ENCODE results near the gene BACH1.
"Not testable (repeated sequence)": the region's sequence is repeated elsewhere in the genome, so short reads cannot be mapped to it uniquely, and the experiment has no call there.

BACH1 gene

DNA sequence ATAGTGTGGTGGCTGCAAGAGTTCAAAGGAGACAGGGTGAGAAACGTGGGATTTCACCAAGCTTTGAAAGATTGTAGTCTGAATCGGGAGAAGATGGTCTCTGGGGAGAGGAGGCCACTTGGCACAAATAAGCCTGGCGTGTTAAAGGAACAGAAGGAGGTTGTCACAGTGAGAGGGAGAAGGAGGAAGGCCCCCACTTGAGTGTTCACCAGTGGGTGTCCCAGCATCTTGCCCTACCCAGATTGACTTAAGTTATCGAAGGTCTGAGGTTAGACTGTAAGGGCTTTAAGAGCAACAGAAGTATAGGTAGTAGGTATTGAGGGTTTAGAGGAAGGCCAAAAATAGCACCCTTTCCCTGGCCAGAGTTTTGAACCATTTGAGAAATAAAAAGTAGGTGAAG, 48.0 kb downstream of the BACH1 start:
- no peak for DNase-seq (ENCODE audit: low spot score)

DNA sequence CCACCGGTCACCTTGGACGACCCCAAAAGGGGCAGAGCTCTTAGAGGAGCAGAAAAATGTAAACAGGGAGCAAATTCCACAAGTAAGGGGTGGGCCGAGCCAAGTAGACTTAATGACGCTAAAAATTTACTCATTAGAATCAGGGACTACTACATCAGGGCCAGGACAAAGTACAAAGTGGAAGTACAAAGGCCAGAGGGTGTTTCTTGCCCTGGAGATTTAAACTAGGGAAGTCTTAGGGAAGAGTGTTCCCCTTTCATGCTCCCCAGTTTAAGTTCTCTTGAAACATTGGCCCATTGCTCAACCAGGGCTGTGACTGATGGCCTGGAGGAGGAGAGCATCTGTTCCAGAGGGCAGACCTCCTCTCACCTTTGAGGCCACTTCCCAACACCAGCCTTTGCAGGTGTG, 48.6 kb downstream of the BACH1 start:
- no peak for DNase-seq (ENCODE audit: low spot score)

DNA sequence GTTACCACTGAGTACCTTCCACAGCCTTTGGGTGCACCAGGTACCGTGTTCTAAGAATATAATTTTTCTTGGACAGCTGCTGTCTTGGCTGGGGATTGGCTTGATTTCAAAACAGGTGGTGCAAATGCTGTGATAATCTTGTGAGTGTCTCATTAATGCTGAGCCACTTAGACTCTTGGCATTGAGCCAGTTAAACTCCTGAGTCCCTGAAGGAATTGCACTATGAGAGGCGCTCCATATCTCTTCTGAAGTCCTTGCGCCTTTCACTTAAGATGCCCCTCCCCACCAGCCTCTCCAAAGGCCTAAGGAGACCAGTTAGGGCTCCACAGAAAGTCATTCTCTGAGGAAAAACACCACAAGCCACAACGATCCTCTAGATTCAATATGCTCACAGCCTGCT, 51.0 kb downstream of the BACH1 start:
- no peak for DNase-seq (ENCODE audit: low spot score)

DNA sequence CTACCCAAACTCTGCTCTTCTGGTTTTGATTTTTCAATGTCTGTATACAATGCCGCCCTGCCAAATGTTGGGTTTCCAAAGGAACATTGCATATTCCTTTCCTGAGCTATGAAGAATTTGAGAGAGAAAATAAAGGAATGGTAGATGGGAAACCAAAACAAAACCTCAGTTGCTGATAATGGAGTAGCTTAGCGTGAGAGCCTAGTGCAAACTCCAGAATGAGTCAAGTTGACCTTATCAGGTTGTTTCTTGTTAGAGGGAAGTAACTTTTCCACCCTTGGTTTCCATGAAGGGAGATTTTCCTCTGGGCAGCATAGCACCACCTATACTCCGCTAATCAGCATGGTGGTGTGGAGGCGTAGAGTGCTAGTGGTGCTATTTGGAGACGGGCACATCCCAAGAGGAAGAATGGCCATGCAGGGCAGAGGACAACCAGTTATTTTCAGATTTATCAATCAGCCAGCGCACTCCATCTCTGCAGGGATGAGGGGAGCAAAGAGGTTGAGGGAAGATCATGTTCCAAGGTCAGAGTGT, 51.6 kb downstream of the BACH1 start:
- no peak for DNase-seq (ENCODE audit: low spot score)

DNA sequence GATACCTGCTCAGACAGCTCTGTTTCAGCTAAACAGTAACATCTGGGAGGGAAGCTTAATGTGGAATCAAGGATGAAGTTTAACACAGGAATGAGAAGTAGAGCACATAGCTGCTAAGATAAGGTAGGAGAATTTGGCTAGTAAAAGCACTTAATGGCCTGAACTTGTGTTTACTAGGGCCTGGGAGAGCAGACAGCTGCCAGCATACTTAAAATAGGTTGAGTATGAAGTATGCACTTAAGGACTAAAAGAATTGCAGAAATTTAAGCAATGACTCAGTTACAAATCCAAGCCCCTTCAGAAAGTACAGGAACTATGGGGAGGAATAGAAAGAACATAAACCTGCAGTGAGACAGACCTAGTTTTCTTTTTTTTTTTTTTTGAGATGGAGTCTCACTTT, 53.0 kb downstream of the BACH1 start:
- no peak for DNase-seq (ENCODE audit: low spot score)

DNA sequence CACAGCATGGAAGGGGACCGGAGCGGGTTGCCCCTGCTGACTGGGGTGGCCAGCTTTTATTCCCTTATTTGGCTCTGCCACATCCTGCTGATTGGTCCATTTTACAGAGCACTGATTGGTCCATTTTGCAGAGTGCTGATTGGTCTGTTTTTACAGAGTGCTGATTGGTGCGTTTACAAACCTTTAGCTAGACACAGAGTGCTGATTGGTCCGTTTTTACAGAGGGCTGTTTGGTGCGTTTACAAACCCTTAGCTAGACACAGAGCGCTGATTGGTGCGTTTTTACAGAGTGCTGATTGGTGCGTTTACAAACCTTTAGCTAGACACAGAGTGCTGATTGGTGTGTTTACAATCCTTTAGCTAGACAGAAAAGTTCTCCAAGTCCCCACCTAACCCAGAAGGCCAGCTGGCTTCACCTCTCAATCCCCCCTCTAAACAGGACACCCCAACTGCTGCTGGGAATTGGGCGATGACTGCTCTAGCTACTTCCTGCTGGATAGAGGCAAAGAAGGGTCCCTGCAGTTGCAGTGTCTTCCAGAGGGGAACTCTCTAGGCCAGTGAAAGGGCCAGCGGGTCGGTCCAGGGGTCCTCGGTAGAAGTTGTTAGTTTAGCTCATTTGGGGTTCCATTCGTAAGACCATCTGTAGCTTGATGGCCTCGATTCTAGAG, 56.5 kb downstream of the BACH1 start:
- not testable (repeated sequence) for DNase-seq (ENCODE audit: low spot score)

- not testable (repeated sequence) for DNase-seq (ENCODE audit: low spot score)
These were observed 57.6 kb downstream of the BACH1 start for GRCh38 chr21:29356291-29356690.

GRCh38 chr21:29356810-29357209, 58.1 kb downstream of the BACH1 start:
- DNase-seq (ENCODE audit: low spot score) = not testable (repeated sequence)

GRCh38 chr21:29359718-29360117, 61.0 kb downstream of the BACH1 start:
- no peak for DNase-seq (ENCODE audit: low spot score)

DNA sequence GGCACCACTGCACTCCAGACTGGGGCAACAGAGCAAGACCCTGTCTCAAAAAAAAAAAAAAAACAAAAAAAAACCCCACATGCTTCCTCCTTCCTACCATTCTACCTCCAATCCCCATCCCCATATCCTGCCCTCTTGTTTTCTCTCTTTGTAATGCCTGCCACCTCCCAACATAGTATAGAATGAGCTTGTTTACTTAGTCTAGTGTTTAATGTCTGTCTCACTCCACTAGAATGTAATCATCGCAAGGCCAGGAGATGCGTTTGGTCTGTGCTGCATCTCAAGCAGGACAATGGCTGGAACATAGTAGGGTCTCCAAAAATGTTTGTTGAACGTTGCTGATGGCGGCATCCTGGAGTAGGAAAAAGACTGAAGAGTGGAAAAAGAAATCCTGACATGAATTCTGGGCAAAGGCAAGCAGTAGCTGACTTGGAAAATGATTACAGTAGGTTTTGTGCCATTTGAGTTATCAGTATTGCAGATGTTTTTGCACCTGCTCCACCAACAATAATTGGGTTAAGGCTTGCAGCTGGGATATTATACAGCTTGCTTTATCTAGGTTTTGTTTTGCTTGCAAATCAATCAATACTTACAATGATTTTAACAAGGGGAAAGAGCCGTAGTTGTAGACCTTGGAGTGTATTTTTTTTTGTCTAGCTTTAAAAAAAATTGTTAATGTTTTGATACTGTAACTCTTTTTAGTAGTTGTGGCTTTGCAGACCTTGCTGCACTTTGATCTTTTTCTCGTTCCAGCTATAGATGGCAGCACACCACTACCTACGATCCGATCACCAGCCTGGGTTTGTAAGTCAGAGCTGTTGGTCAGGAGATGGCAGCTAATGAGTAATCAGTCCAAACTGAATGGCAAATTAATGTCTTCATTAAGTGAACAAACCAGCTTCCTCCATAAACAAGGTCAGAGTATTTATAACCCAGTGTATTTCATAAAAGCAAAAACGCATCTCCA, 62.4 kb downstream of the BACH1 start:
- peak; percentile 25 for DNase-seq (ENCODE audit: low spot score)

DNA sequence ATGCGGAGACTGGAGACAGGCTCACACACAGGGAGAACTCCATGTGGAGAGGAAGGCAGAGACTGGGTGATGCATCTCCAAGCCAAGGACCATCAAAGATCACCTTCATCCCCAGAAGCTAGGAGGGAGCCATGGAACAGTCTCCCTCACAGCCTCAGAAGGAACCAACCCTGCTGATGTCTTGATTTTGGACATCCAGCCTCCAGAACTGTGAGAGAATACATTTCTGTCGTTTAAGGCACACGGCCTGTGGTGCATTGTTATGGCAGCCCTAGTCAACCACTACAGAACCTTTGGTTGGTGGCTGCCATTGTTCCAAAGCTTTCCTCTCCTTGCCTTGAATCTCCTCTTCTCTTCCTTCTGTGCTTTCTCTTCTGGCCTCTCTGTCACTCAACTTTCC, 64.0 kb downstream of the BACH1 start:
- DNase-seq (ENCODE audit: low spot score) = no peak

DNA sequence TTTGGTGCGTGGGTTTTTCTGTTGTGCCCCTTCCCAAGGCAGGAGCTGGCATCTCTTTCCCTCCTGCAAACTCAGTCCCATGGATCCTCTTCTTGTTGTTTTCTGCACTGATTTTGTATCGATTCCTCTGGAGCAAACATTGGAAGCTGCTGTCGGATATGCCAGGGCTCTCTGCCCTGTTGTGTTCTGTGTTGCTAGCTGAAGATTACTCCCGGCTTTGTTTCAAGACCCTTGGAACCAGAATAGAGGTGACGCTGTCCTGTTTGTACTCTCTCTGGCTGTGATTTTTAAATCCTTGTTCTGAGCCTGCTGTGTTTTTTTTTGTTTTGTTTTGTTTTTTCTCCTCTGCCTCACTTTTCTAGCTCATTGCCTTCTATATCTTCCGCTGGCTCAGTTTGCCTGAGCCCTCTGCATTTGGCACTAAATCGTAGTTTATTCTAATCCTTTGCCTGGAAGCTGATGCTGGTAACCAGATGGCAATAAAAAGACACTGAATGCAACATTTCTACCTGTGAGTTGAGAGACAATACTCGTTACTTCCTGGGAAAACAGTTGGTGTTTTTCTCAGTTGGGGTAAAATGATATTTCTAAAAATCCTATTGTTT, 67.0 kb downstream of the BACH1 start:
- no peak for DNase-seq (ENCODE audit: low spot score)

GRCh38 chr21:29366532-29366931, 67.8 kb downstream of the BACH1 start:
- DNase-seq (ENCODE audit: low spot score) = no peak

DNA sequence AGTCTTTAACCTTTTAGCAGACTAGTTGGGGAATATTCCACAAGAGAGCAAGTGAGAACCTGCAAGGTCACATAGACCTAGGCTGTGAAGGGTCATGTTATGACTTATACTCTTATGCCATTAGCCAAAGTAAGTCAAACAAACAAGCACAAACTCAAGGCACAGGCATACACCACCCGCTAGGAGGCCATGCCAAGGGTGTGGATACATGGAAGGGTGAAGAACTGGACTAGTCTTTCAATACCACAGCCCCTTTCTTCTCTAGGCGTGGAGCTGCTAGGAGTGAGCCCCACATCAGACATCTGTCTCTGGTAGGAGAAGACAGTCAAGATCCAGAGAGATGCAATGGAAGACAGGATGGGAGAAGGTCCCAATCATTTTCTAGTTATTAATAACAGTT, 68.6 kb downstream of the BACH1 start:
- DNase-seq (ENCODE audit: low spot score) = no peak

- no peak for DNase-seq (ENCODE audit: low spot score)
These were observed 70.2 kb downstream of the BACH1 start for GRCh38 chr21:29368906-29369305.

DNA sequence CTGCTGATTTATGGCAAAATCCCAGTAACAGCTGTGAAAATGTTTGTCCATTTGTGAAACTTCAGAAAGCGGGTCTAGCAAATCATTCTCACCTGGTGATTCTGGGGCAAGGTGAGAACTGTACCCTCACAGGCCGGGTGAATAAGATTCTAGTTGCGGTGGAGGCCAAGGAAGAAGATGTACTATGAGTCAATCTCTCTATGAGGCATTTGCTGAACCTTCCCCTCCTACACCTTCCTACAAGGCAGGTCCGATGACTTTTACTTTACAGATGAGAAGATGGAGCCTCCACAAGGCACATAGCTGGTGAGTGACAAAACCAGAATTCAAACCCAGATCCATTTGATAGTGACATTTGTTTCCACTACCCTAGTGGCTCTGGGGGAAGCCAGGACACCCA, 72.7 kb downstream of the BACH1 start:
- no peak for DNase-seq (ENCODE audit: low spot score)

DNA sequence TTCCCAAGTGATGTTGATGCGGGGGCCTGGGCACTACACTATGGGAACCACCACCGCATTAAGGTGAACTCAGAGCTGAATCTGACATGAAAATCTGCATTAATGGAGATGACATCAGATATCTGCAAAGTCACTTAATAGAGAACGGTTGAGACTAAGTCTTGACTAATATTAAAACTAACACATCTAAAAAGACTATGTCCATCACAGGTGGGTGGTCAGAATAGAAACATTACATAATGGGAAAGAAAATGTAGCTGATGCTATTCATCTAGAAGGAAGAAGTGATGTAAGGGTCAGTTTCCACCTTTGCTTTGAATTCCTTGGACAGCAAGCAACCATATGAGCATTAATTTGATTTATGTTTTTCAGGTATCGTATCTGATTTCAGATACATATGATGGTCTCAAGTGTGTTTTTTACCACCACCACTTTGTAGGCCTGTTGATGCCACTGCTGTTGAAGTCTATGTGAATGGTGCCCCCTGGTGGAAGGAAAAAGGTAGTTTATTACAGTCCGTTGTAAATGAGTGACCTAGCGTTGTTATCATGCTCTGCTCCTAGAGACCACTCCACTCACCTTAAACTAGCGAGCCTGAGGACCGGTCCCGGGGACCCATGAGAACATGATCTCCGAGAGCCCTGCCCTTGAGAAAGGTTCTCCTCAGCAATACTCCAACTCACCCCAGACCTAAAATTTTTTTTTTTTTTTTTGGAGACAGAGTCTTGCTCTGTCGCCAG, 73.5 kb downstream of the BACH1 start:
- peak; percentile 83 for DNase-seq (ENCODE audit: low spot score)

DNA sequence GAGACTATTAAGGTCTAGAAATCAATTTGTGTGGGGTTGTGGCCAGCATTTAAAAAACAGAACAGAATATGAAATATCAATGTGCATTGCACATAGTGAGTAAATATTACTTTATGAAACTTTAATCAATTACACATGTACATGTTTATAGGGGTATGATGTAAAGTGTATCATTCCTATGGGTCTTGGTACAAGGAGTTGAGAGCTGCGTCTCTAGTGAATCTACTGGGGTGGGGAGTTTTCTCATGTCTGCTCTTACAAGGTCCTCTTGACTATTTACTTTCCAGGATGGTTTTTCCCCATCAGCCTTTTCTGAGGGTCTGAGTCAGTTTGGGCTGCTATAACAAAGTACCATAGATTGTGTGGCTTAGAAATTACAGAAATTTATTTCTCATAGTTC, 75.8 kb downstream of the BACH1 start:
- DNase-seq (ENCODE audit: low spot score) = no peak

DNA sequence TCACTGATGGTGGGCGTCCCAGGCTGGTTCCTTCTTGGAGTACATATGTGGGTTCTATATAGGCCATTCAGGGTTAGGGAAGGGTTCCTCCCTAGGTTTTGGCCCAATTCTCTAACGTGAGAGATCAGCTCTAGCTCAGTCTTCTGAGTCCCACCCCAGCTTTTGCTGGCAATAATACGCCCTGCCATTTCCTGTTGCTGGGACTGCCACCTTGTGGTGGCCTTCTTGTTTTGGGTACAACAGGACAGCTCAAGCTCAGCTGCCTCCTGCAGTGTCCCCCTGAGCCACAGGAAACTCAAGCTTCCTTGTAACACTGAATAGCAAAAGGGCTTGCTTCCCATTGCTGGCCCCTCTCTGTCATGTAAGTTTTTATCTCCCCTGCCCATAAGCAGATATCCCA, 77.8 kb downstream of the BACH1 start:
- peak; percentile 50 for DNase-seq (ENCODE audit: low spot score)

- DNase-seq (ENCODE audit: low spot score) = no peak
These were observed 78.5 kb downstream of the BACH1 start for GRCh38 chr21:29377266-29377665.

- DNase-seq (ENCODE audit: low spot score) = no peak
These were observed 80.1 kb downstream of the BACH1 start for GRCh38 chr21:29378832-29379231.

DNA sequence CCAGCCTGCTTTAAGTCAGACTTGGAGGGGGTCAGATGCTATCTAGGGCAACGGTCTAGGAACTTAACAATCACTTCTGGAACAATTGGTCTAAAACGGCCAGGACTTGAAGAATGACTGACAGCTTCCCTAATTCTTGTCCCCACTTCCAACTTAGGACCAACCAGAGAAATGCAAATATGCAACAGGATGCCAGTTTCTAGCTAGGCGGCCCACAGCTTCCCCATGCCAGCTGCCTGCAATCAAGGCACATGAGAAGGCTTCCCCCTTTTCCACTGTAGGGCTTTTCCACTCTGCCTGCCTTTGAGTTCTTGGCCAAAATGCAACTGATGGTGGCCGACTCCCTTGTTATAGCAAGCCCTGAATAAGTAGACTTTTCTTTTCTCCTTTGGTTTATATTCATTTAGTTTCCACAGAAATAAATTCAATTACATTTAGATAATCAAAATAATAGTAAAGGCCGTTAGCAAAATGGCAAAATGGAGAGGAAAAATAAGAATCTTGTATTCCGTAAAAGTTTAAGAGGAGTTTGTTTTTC, 80.9 kb downstream of the BACH1 start:
- DNase-seq (ENCODE audit: low spot score) = no peak

Data from CD4-positive, alpha-beta T cell treated with Interleukin-2 at 100 ng/mL for 4 hours (primary cell).